HG02678 (cell line): Measurements from ENCODE around the gene ADCY2.

Experiments
- ATAC-seq: cut with Tn5 transposase; IDR thresholded peaks from one replicate; pipeline ENCODE4 v1.9.1; 2021; ENCODE audit warnings: mild to moderate bottlenecking, moderate library complexity; ENCODE audit not compliant: unreplicated experiment

The ADCY2 gene

GRCh38 chr5:7770436-7770835, 374.5 kb downstream of the ADCY2 start:
- no peak for ATAC-seq

GRCh38 chr5:7772141-7772540, 376.2 kb downstream of the ADCY2 start:
- ATAC-seq: no peak

GRCh38 chr5:7773178-7773577, 377.2 kb downstream of the ADCY2 start:
- ATAC-seq: no peak

GRCh38 chr5:7776442-7776841, 380.5 kb downstream of the ADCY2 start:
- ATAC-seq: no peak

GRCh38 chr5:7779019-7780005, 383.4 kb downstream of the ADCY2 start:
- no peak for ATAC-seq

GRCh38 chr5:7781899-7782298, 386.0 kb downstream of the ADCY2 start:
- no peak for ATAC-seq

- ATAC-seq: no peak
These were observed 388.9 kb downstream of the ADCY2 start for GRCh38 chr5:7784683-7785380.

- no peak for ATAC-seq
These were observed 391.8 kb downstream of the ADCY2 start for GRCh38 chr5:7787770-7788169.

GRCh38 chr5:7789567-7789966, 393.6 kb downstream of the ADCY2 start:
- ATAC-seq: no peak

- ATAC-seq: no peak
These were observed 398.0 kb downstream of the ADCY2 start for GRCh38 chr5:7793895-7794294.

GRCh38 chr5:7794311-7794710, 398.4 kb downstream of the ADCY2 start:
- peak; percentile 87 for ATAC-seq

- ATAC-seq: peak; percentile 54
These were observed 398.9 kb downstream of the ADCY2 start for GRCh38 chr5:7794823-7795222.

GRCh38 chr5:7795306-7795705, 399.4 kb downstream of the ADCY2 start:
- ATAC-seq: no peak

- ATAC-seq: no peak
These were observed 406.1 kb downstream of the ADCY2 start for GRCh38 chr5:7801891-7802614.

GRCh38 chr5:7802855-7803254, 406.9 kb downstream of the ADCY2 start:
- ATAC-seq: no peak

- ATAC-seq: no peak
These were observed 408.0 kb downstream of the ADCY2 start for GRCh38 chr5:7803937-7804336.

GRCh38 chr5:7805379-7805778, 409.4 kb downstream of the ADCY2 start:
- no peak for ATAC-seq

- ATAC-seq: no peak
These were observed 413.1 kb downstream of the ADCY2 start for GRCh38 chr5:7808998-7809397.

GRCh38 chr5:7811715-7812114, 415.8 kb downstream of the ADCY2 start:
- no peak for ATAC-seq

- no peak for ATAC-seq
These were observed 417.1 kb downstream of the ADCY2 start for GRCh38 chr5:7813007-7813406.

- ATAC-seq: no peak
These were observed 417.6 kb downstream of the ADCY2 start for GRCh38 chr5:7813576-7813975.
